HepG2 (cell line): ENCODE results near the gene CPA5.

Experiments used
- POLR2A ChIP-seq, 2 experiments: IDR thresholded peaks; 2 replicates each; pipeline ENCODE4 v1.6.1; 2011; ENCODE audit warnings: low read depth in 2 of 2, low read length in 2 of 2, mild to moderate bottlenecking in 1 of 2, moderate library complexity in 1 of 2; ENCODE audit not compliant: insufficient read depth in 1 of 2
- SMC3 ChIP-seq: IDR thresholded peaks from 2 replicates; pipeline ENCODE4 v1.6.1; 2011; ENCODE audit warnings: low read length, improper control_type of control experiment
- TF ChIP-seq, protein P1 (sequence below): sonication (generic); formaldehyde crosslinking; IDR thresholded peaks from 2 replicates; pipeline ENCODE4 v1.4.0; 2020; ENCODE audit warnings: missing genetic modification reagents
- TF ChIP-seq, protein P2 (sequence below): sonication (generic); formaldehyde crosslinking; IDR thresholded peaks from 2 replicates; pipeline ENCODE4 v1.5.0; 2020; ENCODE audit warnings: missing genetic modification reagents

DNA sequence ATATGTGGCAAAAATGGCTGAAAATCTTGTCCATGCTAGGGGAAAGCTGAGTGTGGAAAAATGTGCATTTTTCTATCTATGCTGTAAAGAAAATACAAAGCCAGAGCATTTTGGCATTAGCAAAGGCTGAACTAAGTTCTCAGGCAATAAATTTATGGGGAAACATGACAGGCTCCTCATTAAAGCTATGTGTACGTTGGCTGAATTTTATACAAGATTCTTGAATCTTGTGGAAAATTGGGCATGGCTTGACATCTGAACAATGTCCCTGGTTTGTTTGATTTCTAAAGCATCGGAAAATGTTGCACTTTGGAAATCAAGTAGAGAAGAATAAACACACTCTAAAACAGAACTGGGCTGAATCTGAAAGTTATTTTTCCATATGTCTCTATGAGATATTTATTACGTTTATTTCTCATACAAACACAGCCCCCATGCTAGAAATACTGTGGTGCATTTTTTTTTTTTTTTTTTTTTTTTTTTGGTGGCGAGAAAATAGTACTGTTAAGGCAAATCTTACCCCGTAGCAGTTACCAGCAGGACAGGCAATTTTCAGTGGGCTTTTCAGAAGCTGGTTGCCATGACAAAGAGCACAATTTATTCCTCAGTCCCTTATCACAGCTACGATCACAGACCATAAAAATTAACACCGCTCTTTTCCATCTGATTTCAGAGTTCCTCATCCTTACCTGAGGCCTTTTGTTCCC, 52.6 kb downstream of the CPA5 start:
- TF ChIP-seq SMC3 = no peak
- TF ChIP-seq, protein P1, sequence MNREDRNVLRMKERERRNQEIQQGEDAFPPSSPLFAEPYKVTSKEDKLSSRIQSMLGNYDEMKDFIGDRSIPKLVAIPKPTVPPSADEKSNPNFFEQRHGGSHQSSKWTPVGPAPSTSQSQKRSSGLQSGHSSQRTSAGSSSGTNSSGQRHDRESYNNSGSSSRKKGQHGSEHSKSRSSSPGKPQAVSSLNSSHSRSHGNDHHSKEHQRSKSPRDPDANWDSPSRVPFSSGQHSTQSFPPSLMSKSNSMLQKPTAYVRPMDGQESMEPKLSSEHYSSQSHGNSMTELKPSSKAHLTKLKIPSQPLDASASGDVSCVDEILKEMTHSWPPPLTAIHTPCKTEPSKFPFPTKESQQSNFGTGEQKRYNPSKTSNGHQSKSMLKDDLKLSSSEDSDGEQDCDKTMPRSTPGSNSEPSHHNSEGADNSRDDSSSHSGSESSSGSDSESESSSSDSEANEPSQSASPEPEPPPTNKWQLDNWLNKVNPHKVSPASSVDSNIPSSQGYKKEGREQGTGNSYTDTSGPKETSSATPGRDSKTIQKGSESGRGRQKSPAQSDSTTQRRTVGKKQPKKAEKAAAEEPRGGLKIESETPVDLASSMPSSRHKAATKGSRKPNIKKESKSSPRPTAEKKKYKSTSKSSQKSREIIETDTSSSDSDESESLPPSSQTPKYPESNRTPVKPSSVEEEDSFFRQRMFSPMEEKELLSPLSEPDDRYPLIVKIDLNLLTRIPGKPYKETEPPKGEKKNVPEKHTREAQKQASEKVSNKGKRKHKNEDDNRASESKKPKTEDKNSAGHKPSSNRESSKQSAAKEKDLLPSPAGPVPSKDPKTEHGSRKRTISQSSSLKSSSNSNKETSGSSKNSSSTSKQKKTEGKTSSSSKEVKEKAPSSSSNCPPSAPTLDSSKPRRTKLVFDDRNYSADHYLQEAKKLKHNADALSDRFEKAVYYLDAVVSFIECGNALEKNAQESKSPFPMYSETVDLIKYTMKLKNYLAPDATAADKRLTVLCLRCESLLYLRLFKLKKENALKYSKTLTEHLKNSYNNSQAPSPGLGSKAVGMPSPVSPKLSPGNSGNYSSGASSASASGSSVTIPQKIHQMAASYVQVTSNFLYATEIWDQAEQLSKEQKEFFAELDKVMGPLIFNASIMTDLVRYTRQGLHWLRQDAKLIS (CRISPR knock-in tag) = no peak
- no peak for TF ChIP-seq POLR2A (IDR thresholded peaks at IDR 0.05; ENCODE audit: insufficient read depth in 1 of 2, low read depth in 2 of 2, low read length in 2 of 2)
- TF ChIP-seq, protein P2, sequence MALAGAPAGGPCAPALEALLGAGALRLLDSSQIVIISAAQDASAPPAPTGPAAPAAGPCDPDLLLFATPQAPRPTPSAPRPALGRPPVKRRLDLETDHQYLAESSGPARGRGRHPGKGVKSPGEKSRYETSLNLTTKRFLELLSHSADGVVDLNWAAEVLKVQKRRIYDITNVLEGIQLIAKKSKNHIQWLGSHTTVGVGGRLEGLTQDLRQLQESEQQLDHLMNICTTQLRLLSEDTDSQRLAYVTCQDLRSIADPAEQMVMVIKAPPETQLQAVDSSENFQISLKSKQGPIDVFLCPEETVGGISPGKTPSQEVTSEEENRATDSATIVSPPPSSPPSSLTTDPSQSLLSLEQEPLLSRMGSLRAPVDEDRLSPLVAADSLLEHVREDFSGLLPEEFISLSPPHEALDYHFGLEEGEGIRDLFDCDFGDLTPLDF (CRISPR knock-in tag) = no peak
